ENCODE results near the gene ZNF343. TPM values are rescaled to one million over a fixed set of nuclear protein-coding genes. Genes with fewer than 3 reads are reported as not detected.

The ZNF343 gene
- total RNA-seq, 1 experiment from 2014 or later: 5.0 TPM

Small RNAs within 50 kb of the gene (small RNA-seq; reads per million reads assigned to genes)
- gene RF00019: not detected

Other genes starting within 250 kb of the ZNF343 start
- gene TGM3, start 212.9 kb downstream of the ZNF343 start, total RNA-seq (2014; rRNA removed; shearing (Covaris generic)): not detected in 2 replicates
- gene TGM6, start 128.0 kb downstream of the ZNF343 start, total RNA-seq (2014; rRNA removed; shearing (Covaris generic)): not detected in 2 replicates
- 649 and 692 TPM in 2 replicates for gene SNRPB, start 38.1 kb downstream of the ZNF343 start, total RNA-seq (2014; rRNA removed; shearing (Covaris generic))
- not detected in 2 replicates for gene TMC2, start 27.7 kb upstream of the ZNF343 start, total RNA-seq (2014; rRNA removed; shearing (Covaris generic))
- 365 and 383 TPM in 2 replicates for gene NOP56, start 143.7 kb upstream of the ZNF343 start, total RNA-seq (2014; rRNA removed; shearing (Covaris generic))
- 139 and 146 TPM in 2 replicates for gene IDH3B, start 155.3 kb upstream of the ZNF343 start, total RNA-seq (2014; rRNA removed; shearing (Covaris generic))
- gene EBF4, start 183.9 kb upstream of the ZNF343 start, total RNA-seq (2014; rRNA removed; shearing (Covaris generic)): 0.03 and 0.23 TPM in 2 replicates

All from HT-29 (cell line).